ENCODE results near the gene FCGR3A.
"Not testable (repeated sequence)": the region's sequence is repeated elsewhere in the genome, so short reads cannot be mapped to it uniquely, and the experiment has no call there.

GRCh38 chr1:161537068-161537669, 12.4 kb downstream of the FCGR3A start:
- TF ChIP-seq CTCF (conservative IDR thresholded peaks at IDR 0.05 in 1 of 2, IDR thresholded peaks at IDR 0.05 in 1 of 2; ENCODE audit: extremely low read depth in 1 of 2, insufficient read depth in 1 of 2, low read depth in 1 of 2, low read length in 2 of 2); EZH2 (IDR thresholded peaks at IDR 0.05; ENCODE audit: borderline replicate concordance, low read length): not testable (repeated sequence)
